Measurements from ENCODE around the gene MIS18A. TPM values are rescaled to one million over a fixed set of nuclear protein-coding genes. Genes with fewer than 3 reads are reported as not detected.

MIS18A gene
- total RNA-seq, 3 donors from 2014 or later = 4.2 to 10.8 (median 7.2) TPM

DNA sequence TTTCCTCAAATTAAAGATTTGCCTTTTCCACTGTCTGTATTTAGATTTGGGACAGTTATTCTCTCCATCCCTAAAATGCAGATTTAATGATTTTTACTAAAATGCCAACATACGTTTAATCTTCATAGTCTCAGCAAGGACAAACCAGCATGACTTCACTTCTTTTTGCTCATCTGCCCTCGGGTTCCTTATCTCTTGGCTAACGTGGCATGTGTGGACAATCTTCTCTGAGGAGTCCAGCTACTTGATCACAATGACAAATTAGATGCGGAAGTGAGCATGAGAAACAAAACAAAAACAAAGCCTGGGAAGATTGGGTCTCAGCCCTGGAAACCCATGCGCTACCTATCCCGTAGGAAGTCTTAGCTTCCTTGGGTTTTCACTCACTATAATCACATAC is 20.8 kb upstream of the MIS18A start:
- intact Hi-C loops (cut with DNase I; ENCODE audit: low total_unique reads) = loop anchor here (2.0 kb wide), 1 partner anchor 57 kb away; no protein-coding TSS in a partner anchor
- no peaks in the 10 kb centered on the region for H3K9me3 ChIP-seq

DNA sequence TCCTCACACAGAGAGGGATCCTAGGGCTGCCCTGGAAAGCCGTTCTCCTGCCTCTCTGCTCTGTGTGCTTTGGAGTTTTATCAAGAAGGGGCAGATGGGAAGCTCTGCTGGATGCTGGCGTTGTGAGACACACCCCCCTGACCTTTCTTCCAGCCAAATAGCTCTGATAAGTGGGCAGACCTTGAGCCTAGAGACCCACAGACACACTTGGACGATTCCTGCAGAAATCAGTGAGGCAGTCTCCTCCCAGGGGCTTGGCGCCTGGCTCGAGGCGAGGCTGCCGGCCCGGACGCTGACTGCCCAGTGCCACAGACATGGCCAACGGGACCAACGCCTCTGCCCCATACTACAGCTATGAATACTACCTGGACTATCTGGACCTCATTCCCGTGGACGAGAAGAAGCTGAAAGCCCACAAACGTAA is 19.8 kb upstream of the MIS18A start, which contains the start of gene MRAP:
Gene MRAP, plus strand, starts transcription at position 198 of the 424 bp plus-strand sequence. Its CDS starts 117 bp downstream, at position 315.
- Histone ChIP-seq H3K27ac (no peak within 1 kb of the TSS), H3K4me1 (no peaks in the 10 kb centered on the region), H3K27me3 (no peaks in the 10 kb centered on the region), H3K9me3 (no peaks in the 10 kb centered on the region), H3K36me3 (no peaks in the 10 kb centered on the region), H3K4me3 (no peak within 1 kb of the TSS)
- TF ChIP-seq, protein P1, sequence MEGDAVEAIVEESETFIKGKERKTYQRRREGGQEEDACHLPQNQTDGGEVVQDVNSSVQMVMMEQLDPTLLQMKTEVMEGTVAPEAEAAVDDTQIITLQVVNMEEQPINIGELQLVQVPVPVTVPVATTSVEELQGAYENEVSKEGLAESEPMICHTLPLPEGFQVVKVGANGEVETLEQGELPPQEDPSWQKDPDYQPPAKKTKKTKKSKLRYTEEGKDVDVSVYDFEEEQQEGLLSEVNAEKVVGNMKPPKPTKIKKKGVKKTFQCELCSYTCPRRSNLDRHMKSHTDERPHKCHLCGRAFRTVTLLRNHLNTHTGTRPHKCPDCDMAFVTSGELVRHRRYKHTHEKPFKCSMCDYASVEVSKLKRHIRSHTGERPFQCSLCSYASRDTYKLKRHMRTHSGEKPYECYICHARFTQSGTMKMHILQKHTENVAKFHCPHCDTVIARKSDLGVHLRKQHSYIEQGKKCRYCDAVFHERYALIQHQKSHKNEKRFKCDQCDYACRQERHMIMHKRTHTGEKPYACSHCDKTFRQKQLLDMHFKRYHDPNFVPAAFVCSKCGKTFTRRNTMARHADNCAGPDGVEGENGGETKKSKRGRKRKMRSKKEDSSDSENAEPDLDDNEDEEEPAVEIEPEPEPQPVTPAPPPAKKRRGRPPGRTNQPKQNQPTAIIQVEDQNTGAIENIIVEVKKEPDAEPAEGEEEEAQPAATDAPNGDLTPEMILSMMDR (IDR thresholded peaks at IDR 0.05) = no peak
- TF ChIP-seq POLR2A (IDR thresholded peaks at IDR 0.05) (no peak), POLR2AphosphoS5 (IDR thresholded peaks at IDR 0.05) (no peak)
- no peak for DNase-seq (ENCODE audit: low spot score in 2 of 2)
- intact Hi-C loops (cut with DNase I; ENCODE audit: low total_unique reads) = loop anchor here (2.0 kb wide), 1 partner anchor 58 kb away; no protein-coding TSS in a partner anchor

More for the DNA sequence above, 20.8 kb upstream of the MIS18A start:
- Histone ChIP-seq H3K27me3 (no peaks in the 10 kb centered on the region), H3K4me1 (no peaks in the 10 kb centered on the region), H3K4me3 (no peak overlapping the region), H3K36me3 (no peaks in the 10 kb centered on the region), H3K27ac (no peak overlapping the region)
- TF ChIP-seq, protein P1 (IDR thresholded peaks at IDR 0.05) = no peak
- no peak for TF ChIP-seq POLR2A (IDR thresholded peaks at IDR 0.05)
- TF ChIP-seq POLR2AphosphoS5 (IDR thresholded peaks at IDR 0.05) = no peak
- no peak for DNase-seq (ENCODE audit: low spot score in 2 of 2)

DNA sequence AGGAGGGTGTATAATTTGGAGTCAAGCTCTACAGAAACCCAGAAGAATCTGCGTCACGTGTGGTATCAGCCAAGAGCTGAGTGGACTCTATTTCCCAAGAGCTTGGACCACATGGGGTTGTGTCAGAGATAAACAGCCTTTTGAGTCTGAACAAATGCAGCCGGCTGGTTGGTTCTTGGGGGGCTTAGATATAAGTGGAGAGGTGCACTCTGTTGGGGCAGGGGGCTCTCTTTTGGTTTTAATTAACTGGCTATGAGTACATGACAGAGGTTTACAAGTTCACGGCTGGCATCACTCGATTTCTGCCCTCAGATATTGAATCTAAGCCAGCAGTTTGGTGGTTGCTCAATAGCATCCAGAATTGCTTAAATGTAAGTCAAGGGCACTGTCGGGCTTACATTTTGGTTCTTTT is 19.3 kb upstream of the MIS18A start:
- Histone ChIP-seq H3K27ac (no peak overlapping the region), H3K36me3 (no peaks in the 10 kb centered on the region), H3K4me1 (no peaks in the 10 kb centered on the region), H3K9me3 (no peaks in the 10 kb centered on the region), H3K27me3 (no peaks in the 10 kb centered on the region), H3K4me3 (no peak overlapping the region)
- intact Hi-C loops (cut with DNase I; ENCODE audit: low total_unique reads) = loop anchor here (2.0 kb wide), 1 partner anchor 59 kb away; no protein-coding TSS in a partner anchor
- no peak for TF ChIP-seq POLR2A (IDR thresholded peaks at IDR 0.05)
- no peak for TF ChIP-seq POLR2AphosphoS5 (IDR thresholded peaks at IDR 0.05)
- TF ChIP-seq, protein P1 (IDR thresholded peaks at IDR 0.05) = no peak
- no peak for DNase-seq (ENCODE audit: low spot score in 2 of 2)

DNA sequence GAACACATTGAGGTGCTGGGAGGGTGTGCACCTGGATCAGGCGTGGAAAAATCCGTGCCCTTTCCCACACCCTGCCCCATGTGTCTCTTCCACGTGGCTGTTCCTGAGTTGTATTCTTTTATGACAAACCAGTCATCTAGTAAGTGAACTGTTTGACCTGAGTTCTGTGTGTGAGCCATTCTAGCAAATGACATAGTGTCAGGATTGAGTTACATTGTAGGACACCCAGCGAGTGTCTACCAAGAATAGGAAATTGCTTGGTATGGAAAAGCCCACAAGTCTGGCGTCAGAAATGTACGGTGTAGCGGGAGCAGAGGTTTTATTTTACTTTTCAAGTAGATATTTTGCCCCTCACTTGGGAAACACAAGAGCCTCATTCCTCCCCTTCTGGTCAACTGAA is 18.6 kb upstream of the MIS18A start:
- Histone ChIP-seq H3K9me3 (no peaks in the 10 kb centered on the region), H3K36me3 (no peaks in the 10 kb centered on the region), H3K27me3 (no peaks in the 10 kb centered on the region), H3K4me3 (no peak overlapping the region), H3K4me1 (no peaks in the 10 kb centered on the region), H3K27ac (no peak overlapping the region)
- TF ChIP-seq, protein P1 (IDR thresholded peaks at IDR 0.05) = no peak
- no peak for TF ChIP-seq POLR2A (IDR thresholded peaks at IDR 0.05)
- TF ChIP-seq POLR2AphosphoS5 (IDR thresholded peaks at IDR 0.05) = no peak
- DNase-seq (ENCODE audit: low spot score in 2 of 2) = no peak
- intact Hi-C loops (cut with DNase I; ENCODE audit: low total_unique reads) = no loop called here

DNA sequence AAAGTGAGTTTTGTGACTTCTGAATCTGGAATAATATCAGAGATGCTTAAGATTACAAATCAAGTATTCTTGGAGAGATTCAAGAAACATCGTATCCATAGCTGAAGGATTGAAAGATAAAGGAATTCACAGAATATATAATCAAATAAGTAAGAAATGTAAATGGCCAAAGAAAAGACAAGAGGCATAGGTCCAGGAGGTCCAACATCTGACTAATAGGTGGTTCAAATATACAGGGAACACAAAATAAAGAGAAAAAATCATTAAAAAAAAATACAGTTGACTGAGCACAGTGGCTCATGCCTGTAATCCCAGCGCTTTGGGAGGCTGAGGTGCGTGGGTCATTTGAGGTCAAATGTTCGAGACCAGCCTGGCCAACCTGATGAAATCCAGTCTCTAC is 6.6 kb upstream of the MIS18A start:
- intact Hi-C loops (cut with DNase I; ENCODE audit: low total_unique reads) = no loop called here
- Histone ChIP-seq H3K36me3 (no peaks in the 10 kb centered on the region), H3K4me1 (no peaks in the 10 kb centered on the region)

More for the DNA sequence above, 6.6 kb upstream of the MIS18A start:
- no peaks in the 10 kb centered on the region for H3K9me3 ChIP-seq
- no peaks in the 10 kb centered on the region for H3K27me3 ChIP-seq
- DNase-seq (ENCODE audit: low spot score in 2 of 2) = no peak
- no peak overlapping the region for H3K4me3 ChIP-seq
- TF ChIP-seq, protein P1 (IDR thresholded peaks at IDR 0.05) = no peak
- TF ChIP-seq POLR2AphosphoS5 (IDR thresholded peaks at IDR 0.05) (no peak), POLR2A (IDR thresholded peaks at IDR 0.05) (no peak)
- no peak overlapping the region for H3K27ac ChIP-seq
